Measurements from ENCODE around the gene LEMD3.

LEMD3 gene

GRCh38 chr12:65237153-65237552 is 67.8 kb downstream of the LEMD3 start:
- ATAC-seq (ENCODE audit: insufficient read depth, low read depth) (no peak), DNase-seq (no peak)
- Histone ChIP-seq H3K27me3 (ENCODE audit: insufficient read depth, low read length, poor library complexity) (no peaks in the 10 kb centered on the region), H4K20me1 (ENCODE audit: insufficient read depth, low read length) (peaks cover 6% of the 10 kb centered on the region; the same call in 1 of the 2 replicates), H3K27ac (ENCODE audit: low read length) (no peak overlapping the region), H3K9me3 (ENCODE audit: insufficient read depth, low read length, severe bottlenecking) (no peaks in the 10 kb centered on the region), H3K4me2 (ENCODE audit: insufficient read depth, low read length) (no peak overlapping the region), H2AFZ (ENCODE audit: low read depth, low read length) (no peak overlapping the region), H3K36me3 (ENCODE audit: insufficient read depth, low read length) (peaks cover 18% of the 10 kb centered on the region), H3K4me1 (ENCODE audit: insufficient read depth, low read length) (no peaks in the 10 kb centered on the region), H3K4me3 (ENCODE audit: low read depth in 1 of 2, low read length in 2 of 2) (no peak overlapping the region), H3K79me2 (ENCODE audit: insufficient read depth, low read length) (peaks cover 8% of the 10 kb centered on the region; the same call in 1 of the 2 replicates), H3K9ac (ENCODE audit: low read depth, low read length) (no peak overlapping the region)
- TF ChIP-seq EZH2 (IDR thresholded peaks at IDR 0.05; ENCODE audit: borderline replicate concordance, low read depth, low read length, severe bottlenecking) (no peak), CTCF (IDR thresholded peaks at IDR 0.05; ENCODE audit: borderline replicate concordance, extremely low read depth, low read length, poor library complexity, severe bottlenecking) (no peak)

GRCh38 chr12:65238609-65239008 is 69.2 kb downstream of the LEMD3 start:
- Histone ChIP-seq H3K4me1 (ENCODE audit: insufficient read depth, low read length) (no peaks in the 10 kb centered on the region), H3K4me2 (ENCODE audit: insufficient read depth, low read length) (no peak overlapping the region), H3K9me3 (ENCODE audit: insufficient read depth, low read length, severe bottlenecking) (no peaks in the 10 kb centered on the region), H4K20me1 (ENCODE audit: insufficient read depth, low read length) (peaks cover 2% of the 10 kb centered on the region; the same call in 1 of the 2 replicates), H3K9ac (ENCODE audit: low read depth, low read length) (no peak overlapping the region), H3K27me3 (ENCODE audit: insufficient read depth, low read length, poor library complexity) (no peaks in the 10 kb centered on the region), H3K27ac (ENCODE audit: low read length) (no peak overlapping the region), H3K4me3 (ENCODE audit: low read depth in 1 of 2, low read length in 2 of 2) (no peak overlapping the region), H3K79me2 (ENCODE audit: insufficient read depth, low read length) (0 out of 2 replicates have a peak, but pooled peaks cover 4% of the 10 kb centered on the region), H2AFZ (ENCODE audit: low read depth, low read length) (no peak overlapping the region), H3K36me3 (ENCODE audit: insufficient read depth, low read length) (peaks cover 28% of the 10 kb centered on the region)
- DNase-seq (no peak), ATAC-seq (ENCODE audit: insufficient read depth, low read depth) (no peak)
- TF ChIP-seq CTCF (IDR thresholded peaks at IDR 0.05; ENCODE audit: borderline replicate concordance, extremely low read depth, low read length, poor library complexity, severe bottlenecking), result no peak
- no peak for TF ChIP-seq EZH2 (IDR thresholded peaks at IDR 0.05; ENCODE audit: borderline replicate concordance, low read depth, low read length, severe bottlenecking)

- H3K4me3 ChIP-seq (ENCODE audit: low read depth in 1 of 2, low read length in 2 of 2), result no peak overlapping the region
- no peaks in the 10 kb centered on the region for H3K79me2 ChIP-seq (ENCODE audit: insufficient read depth, low read length)
- no peaks in the 10 kb centered on the region for H3K9me3 ChIP-seq (ENCODE audit: insufficient read depth, low read length, severe bottlenecking)
- H3K9ac ChIP-seq (ENCODE audit: low read depth, low read length), result no peak overlapping the region
- no peak overlapping the region for H2AFZ ChIP-seq (ENCODE audit: low read depth, low read length)
- H3K4me2 ChIP-seq (ENCODE audit: insufficient read depth, low read length), result no peak overlapping the region
- H3K36me3 ChIP-seq (ENCODE audit: insufficient read depth, low read length), result peaks cover 31% of the 10 kb centered on the region
- ATAC-seq (ENCODE audit: insufficient read depth, low read depth) (no peak), DNase-seq (no peak)
- H4K20me1 ChIP-seq (ENCODE audit: insufficient read depth, low read length), result no peaks in the 10 kb centered on the region
- H3K27me3 ChIP-seq (ENCODE audit: insufficient read depth, low read length, poor library complexity), result no peaks in the 10 kb centered on the region
- TF ChIP-seq CTCF (IDR thresholded peaks at IDR 0.05; ENCODE audit: borderline replicate concordance, extremely low read depth, low read length, poor library complexity, severe bottlenecking) (no peak), EZH2 (IDR thresholded peaks at IDR 0.05; ENCODE audit: borderline replicate concordance, low read depth, low read length, severe bottlenecking) (no peak)
- H3K4me1 ChIP-seq (ENCODE audit: insufficient read depth, low read length), result no peaks in the 10 kb centered on the region
- no peak overlapping the region for H3K27ac ChIP-seq (ENCODE audit: low read length)
Observed at GRCh38 chr12:65248656-65249633, 79.6 kb downstream of the LEMD3 start.

All from DND-41 (cell line).